ENCODE results near the gene LGR6. TPM values are rescaled to one million over a fixed set of nuclear protein-coding genes. Genes with fewer than 3 reads are reported as not detected.
"Not testable (repeated sequence)": the region's sequence is repeated elsewhere in the genome, so short reads cannot be mapped to it uniquely, and the experiment has no call there.

Gene LGR6
- polyA plus RNA-seq, 4 donors, result 0.27 to 1.0 (median 0.28) TPM; not detected in 1

- no peak for DNase-seq
- H3K4me3 ChIP-seq (ENCODE audit: low read depth in 1 of 3, low read length in 3 of 3), result no peak overlapping the region
- WGBS, 3 donors, result 79 to 85% (median 80%) methylated on average over 4 of the region's 4 CpGs
- H3K27ac ChIP-seq (ENCODE audit: low read depth in 1 of 3, low read length in 2 of 3), result no peak overlapping the region
- no peak for FAIRE-seq
- H3K36me3 ChIP-seq (ENCODE audit: control insufficient read depth in 3 of 3, insufficient read depth in 2 of 3, low read depth in 1 of 3, low read length in 3 of 3), result peaks cover 0 to 4% (median 3%) of the 10 kb centered on the region in 3 donors
- no peaks in the 10 kb centered on the region for H3K27me3 ChIP-seq (ENCODE audit: control insufficient read depth in 3 of 3, insufficient read depth in 3 of 3, low read length in 3 of 3)
- H3K4me1 ChIP-seq (ENCODE audit: control insufficient read depth in 3 of 3, insufficient read depth in 2 of 3, low read depth in 1 of 3, low read length in 2 of 3), result peaks cover 0 to 2% (median 0%) of the 10 kb centered on the region in 3 donors
- H3K9me3 ChIP-seq (ENCODE audit: control insufficient read depth in 2 of 2, insufficient read depth in 1 of 2, low read depth in 1 of 2, low read length in 1 of 2), result no peaks in the 10 kb centered on the region
Measured at GRCh38 chr1:202333861-202334260, 140.3 kb downstream of the LGR6 start.

GRCh38 chr1:202343652-202344349, 150.2 kb downstream of the LGR6 start:
- FAIRE-seq (peak; percentile 47), DNase-seq (peak; percentile 52 to 72)
- H3K36me3 ChIP-seq (ENCODE audit: control insufficient read depth in 3 of 3, insufficient read depth in 2 of 3, low read depth in 1 of 3, low read length in 3 of 3), result peaks cover 0 to 2% (median 0%) of the 10 kb centered on the region in 3 donors
- H3K4me1 ChIP-seq (ENCODE audit: control insufficient read depth in 3 of 3, insufficient read depth in 2 of 3, low read depth in 1 of 3, low read length in 2 of 3), result peaks cover 0 to 6% (median 0%) of the 10 kb centered on the region in 3 donors
- no peak overlapping the region for H3K4me3 ChIP-seq (ENCODE audit: low read depth in 1 of 3, low read length in 3 of 3)
- no peak overlapping the region for H3K27ac ChIP-seq (ENCODE audit: low read depth in 1 of 3, low read length in 2 of 3)
- H3K27me3 ChIP-seq (ENCODE audit: control insufficient read depth in 3 of 3, insufficient read depth in 3 of 3, low read length in 3 of 3), result no peaks in the 10 kb centered on the region
- no peaks in the 10 kb centered on the region for H3K9me3 ChIP-seq (ENCODE audit: control insufficient read depth in 2 of 2, insufficient read depth in 1 of 2, low read depth in 1 of 2, low read length in 1 of 2)
- 66 to 72% (median 69%) methylated on average over 4 of the region's 4 CpGs for WGBS, 3 donors

GRCh38 chr1:202348005-202348508, 154.5 kb downstream of the LGR6 start:
- Histone ChIP-seq H3K27ac (ENCODE audit: low read depth in 1 of 3, low read length in 2 of 3) (no peak overlapping the region), H3K4me3 (ENCODE audit: low read depth in 1 of 3, low read length in 3 of 3) (no peak overlapping the region), H3K27me3 (ENCODE audit: control insufficient read depth in 3 of 3, insufficient read depth in 3 of 3, low read length in 3 of 3) (no peaks in the 10 kb centered on the region), H3K4me1 (ENCODE audit: control insufficient read depth in 3 of 3, insufficient read depth in 2 of 3, low read depth in 1 of 3, low read length in 2 of 3) (peaks cover 0 to 3% (median 3%) of the 10 kb centered on the region in 3 donors), H3K9me3 (ENCODE audit: control insufficient read depth in 2 of 2, insufficient read depth in 1 of 2, low read depth in 1 of 2, low read length in 1 of 2) (no peaks in the 10 kb centered on the region), H3K36me3 (ENCODE audit: control insufficient read depth in 3 of 3, insufficient read depth in 2 of 3, low read depth in 1 of 3, low read length in 3 of 3) (no peaks in the 10 kb centered on the region)
- 46 to 51% (median 48%) methylated on average over 6 of the region's 6 CpGs for WGBS, 3 donors
- FAIRE-seq (peak; percentile 51), DNase-seq (no peak)

GRCh38 chr1:202348509-202349205, 155.1 kb downstream of the LGR6 start, which contains the start of gene PPP1R12B:
Gene PPP1R12B (plus strand): TSS chr1:202348699. CDS start chr1:202348852, 153 bp downstream.
- FAIRE-seq (no peak), DNase-seq (peak; percentile 99)
- Histone ChIP-seq H3K36me3 (ENCODE audit: control insufficient read depth in 3 of 3, insufficient read depth in 2 of 3, low read depth in 1 of 3, low read length in 3 of 3) (no peaks in the 10 kb centered on the region), H3K4me1 (ENCODE audit: control insufficient read depth in 3 of 3, insufficient read depth in 2 of 3, low read depth in 1 of 3, low read length in 2 of 3) (peaks cover 0 to 3% (median 3%) of the 10 kb centered on the region in 3 donors), H3K9me3 (ENCODE audit: control insufficient read depth in 2 of 2, insufficient read depth in 1 of 2, low read depth in 1 of 2, low read length in 1 of 2) (no peaks in the 10 kb centered on the region), H3K27ac (ENCODE audit: low read depth in 1 of 3, low read length in 2 of 3) (peak within 1 kb of the TSS; percentile 61 to 89 (median 80)), H3K27me3 (ENCODE audit: control insufficient read depth in 3 of 3, insufficient read depth in 3 of 3, low read length in 3 of 3) (no peaks in the 10 kb centered on the region), H3K4me3 (ENCODE audit: low read depth in 1 of 3, low read length in 3 of 3) (peak within 1 kb of the TSS; percentile 70 to 79 (median 77))
- WGBS, 3 donors, result 0% methylated on average over 50 to 60 of the region's 60 CpGs

GRCh38 chr1:202349206-202349928, 155.8 kb downstream of the LGR6 start:
- DNase-seq (peak in 1 of 2 donors; percentile 36), FAIRE-seq (no peak)
- peak overlapping the region; percentile 70 to 79 (median 77) for H3K4me3 ChIP-seq (ENCODE audit: low read depth in 1 of 3, low read length in 3 of 3)
- peak overlapping the region; percentile 61 to 89 (median 80) for H3K27ac ChIP-seq (ENCODE audit: low read depth in 1 of 3, low read length in 2 of 3)
- peaks cover 0 to 3% (median 3%) of the 10 kb centered on the region in 3 donors for H3K4me1 ChIP-seq (ENCODE audit: control insufficient read depth in 3 of 3, insufficient read depth in 2 of 3, low read depth in 1 of 3, low read length in 2 of 3)
- H3K27me3 ChIP-seq (ENCODE audit: control insufficient read depth in 3 of 3, insufficient read depth in 3 of 3, low read length in 3 of 3), result no peaks in the 10 kb centered on the region
- no peaks in the 10 kb centered on the region for H3K9me3 ChIP-seq (ENCODE audit: control insufficient read depth in 2 of 2, insufficient read depth in 1 of 2, low read depth in 1 of 2, low read length in 1 of 2)
- WGBS, 3 donors, result 3 to 6% (median 3%) methylated on average over 12 of the region's 12 CpGs
- no peaks in the 10 kb centered on the region for H3K36me3 ChIP-seq (ENCODE audit: control insufficient read depth in 3 of 3, insufficient read depth in 2 of 3, low read depth in 1 of 3, low read length in 3 of 3)

- H3K4me1 ChIP-seq (ENCODE audit: control insufficient read depth in 3 of 3, insufficient read depth in 2 of 3, low read depth in 1 of 3, low read length in 2 of 3), result peaks cover 0 to 3% (median 3%) of the 10 kb centered on the region in 3 donors
- H3K4me3 ChIP-seq (ENCODE audit: low read depth in 1 of 3, low read length in 3 of 3), result no peak overlapping the region
- FAIRE-seq (no peak), DNase-seq (no peak)
- no peaks in the 10 kb centered on the region for H3K27me3 ChIP-seq (ENCODE audit: control insufficient read depth in 3 of 3, insufficient read depth in 3 of 3, low read length in 3 of 3)
- H3K27ac ChIP-seq (ENCODE audit: low read depth in 1 of 3, low read length in 2 of 3), result no peak overlapping the region
- WGBS, 3 donors, result 64 to 75% (median 72%) methylated on average over 2 of the region's 2 CpGs
- H3K36me3 ChIP-seq (ENCODE audit: control insufficient read depth in 3 of 3, insufficient read depth in 2 of 3, low read depth in 1 of 3, low read length in 3 of 3), result no peaks in the 10 kb centered on the region
- H3K9me3 ChIP-seq (ENCODE audit: control insufficient read depth in 2 of 2, insufficient read depth in 1 of 2, low read depth in 1 of 2, low read length in 1 of 2), result no peaks in the 10 kb centered on the region
Measured at GRCh38 chr1:202351725-202352124, 158.1 kb downstream of the LGR6 start.

- not testable (repeated sequence) for H3K4me1 ChIP-seq (ENCODE audit: control insufficient read depth in 3 of 3, insufficient read depth in 2 of 3, low read depth in 1 of 3, low read length in 2 of 3); DNase-seq; H3K4me3 ChIP-seq (ENCODE audit: low read depth in 1 of 3, low read length in 3 of 3); H3K9me3 ChIP-seq (ENCODE audit: control insufficient read depth in 2 of 2, insufficient read depth in 1 of 2, low read depth in 1 of 2, low read length in 1 of 2); H3K36me3 ChIP-seq (ENCODE audit: control insufficient read depth in 3 of 3, insufficient read depth in 2 of 3, low read depth in 1 of 3, low read length in 3 of 3); FAIRE-seq; H3K27ac ChIP-seq (ENCODE audit: low read depth in 1 of 3, low read length in 2 of 3); H3K27me3 ChIP-seq (ENCODE audit: control insufficient read depth in 3 of 3, insufficient read depth in 3 of 3, low read length in 3 of 3)
- WGBS, 3 donors, result 92 to 93% (median 93%) methylated on average over 11 of the region's 11 CpGs
Measured at GRCh38 chr1:202352583-202353197, 159.1 kb downstream of the LGR6 start.
